Thyroid gland (tissue), 4 donors: ENCODE measurements around the gene PLEKHA7. TPM values are rescaled to one million over a fixed set of nuclear protein-coding genes. Genes with fewer than 3 reads are reported as not detected.

Source experiments
- DNase-seq, 2 donors: peaks; one replicate each; pipeline ENCODE4 v3.0.0-alpha.2; 2019
- H3K27ac ChIP-seq, 3 donors: fragments of 200-600 bp; sonication (generic); 1 replicate in 2 of 3; 2 replicates in 1 of 3; pipeline ENCODE4 v1.5.1; 2016 to 2019; ENCODE audit warnings: mild to moderate bottlenecking in 1 of 3, moderate library complexity in 1 of 3
- H3K27me3 ChIP-seq: fragments of 200-600 bp; sonication (generic); one replicate; pipeline ENCODE4 v1.5.1; 2019
- H3K36me3 ChIP-seq, 2 donors: fragments of 200-600 bp; sonication (generic); one replicate each; pipeline ENCODE4 v1.5.1; 2016 to 2019
- H3K4me1 ChIP-seq, 2 donors: fragments of 200-600 bp; sonication (generic); one replicate each; pipeline ENCODE4 v1.5.1; 2017 to 2019
- H3K4me3 ChIP-seq, 3 donors: fragments of 200-600 bp; sonication (generic); replicated peaks in 1 of 3; 1 replicate in 2 of 3; 2 replicates in 1 of 3; pipeline ENCODE4 v1.5.1; 2016; ENCODE audit warnings: mild to moderate bottlenecking in 1 of 3
- H3K9me3 ChIP-seq: fragments of 200-600 bp; sonication (generic); one replicate; pipeline ENCODE4 v1.5.1; 2017
- POLR2A ChIP-seq, 2 donors: fragments of 450-650 bp; IDR thresholded peaks; one replicate each; pipeline ENCODE4 v1.6.1; 2017; ENCODE audit warnings: antibody characterized with exemption in 2 of 2, mild to moderate bottlenecking in 2 of 2, moderate library complexity in 1 of 2
- WGBS, 2 donors: methylation state at CpG; one replicate each; pipeline ENCODE4 v1.1.5; 2017; 5-methylcytosine and 5-hydroxymethylcytosine counted together
- intact Hi-C: fragments of 100-400 bp; cut with DNase I; formaldehyde crosslinking; loops from one replicate; pipeline ENCODE4 v1.15.1; 2023
- total RNA-seq, 4 donors: library from RNA; depleted of rRNA; stranded (reverse); fragments of >200 nt; gene quantifications; one replicate each; pipeline ENCODE4 v1.2.3, GENCODE V29; 2016
- TF ChIP-seq, protein P1 (sequence below), 6 experiments: fragments of 200-600 bp in 3 of 6; fragments of 450-650 bp in 3 of 6; sonication (generic) in 3 of 6; IDR thresholded peaks; one replicate each; pipeline ENCODE4 v1.5.1; 2016 to 2019; ENCODE audit warnings: antibody characterized with exemption in 6 of 6, mild to moderate bottlenecking in 2 of 6, inconsistent platforms in 1 of 6, moderate library complexity in 1 of 6

Gene PLEKHA7
- total RNA-seq, 4 donors from 2014 or later: 22.5 to 29.0 (median 23.4) TPM

- intact Hi-C loops: no loop called here
- Histone ChIP-seq H3K4me3 (no peak overlapping the region), H3K27me3 (no peaks in the 10 kb centered on the region), H3K4me1 (peaks cover 43 to 53% of the 10 kb centered on the region in 2 donors), H3K36me3 (no peaks in the 10 kb centered on the region), H3K27ac (peak overlapping the region; percentile 75 to 87 (median 84)), H3K9me3 (no peaks in the 10 kb centered on the region)
- TF ChIP-seq POLR2A (IDR thresholded peaks at IDR 0.05): no peak
- TF ChIP-seq, protein P1, sequence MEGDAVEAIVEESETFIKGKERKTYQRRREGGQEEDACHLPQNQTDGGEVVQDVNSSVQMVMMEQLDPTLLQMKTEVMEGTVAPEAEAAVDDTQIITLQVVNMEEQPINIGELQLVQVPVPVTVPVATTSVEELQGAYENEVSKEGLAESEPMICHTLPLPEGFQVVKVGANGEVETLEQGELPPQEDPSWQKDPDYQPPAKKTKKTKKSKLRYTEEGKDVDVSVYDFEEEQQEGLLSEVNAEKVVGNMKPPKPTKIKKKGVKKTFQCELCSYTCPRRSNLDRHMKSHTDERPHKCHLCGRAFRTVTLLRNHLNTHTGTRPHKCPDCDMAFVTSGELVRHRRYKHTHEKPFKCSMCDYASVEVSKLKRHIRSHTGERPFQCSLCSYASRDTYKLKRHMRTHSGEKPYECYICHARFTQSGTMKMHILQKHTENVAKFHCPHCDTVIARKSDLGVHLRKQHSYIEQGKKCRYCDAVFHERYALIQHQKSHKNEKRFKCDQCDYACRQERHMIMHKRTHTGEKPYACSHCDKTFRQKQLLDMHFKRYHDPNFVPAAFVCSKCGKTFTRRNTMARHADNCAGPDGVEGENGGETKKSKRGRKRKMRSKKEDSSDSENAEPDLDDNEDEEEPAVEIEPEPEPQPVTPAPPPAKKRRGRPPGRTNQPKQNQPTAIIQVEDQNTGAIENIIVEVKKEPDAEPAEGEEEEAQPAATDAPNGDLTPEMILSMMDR (IDR thresholded peaks at IDR 0.05): no peak
- WGBS, 2 donors: 37 to 51% methylated on average over 2 of the region's 2 CpGs
- DNase-seq: peak; percentile 29 to 37
These were observed 173.3 kb downstream of the PLEKHA7 start for GRCh38 chr11:16840951-16841350.

GRCh38 chr11:16839821-16840220 lies 174.4 kb downstream of the PLEKHA7 start:
- intact Hi-C loops: no loop called here
- H3K4me3 ChIP-seq: no peak overlapping the region
- 85 to 88% methylated on average over 3 of the region's 3 CpGs for WGBS, 2 donors

GRCh38 chr11:16834384-16834783 lies 179.8 kb downstream of the PLEKHA7 start:
- no peaks in the 10 kb centered on the region for H3K9me3 ChIP-seq
- H3K27ac ChIP-seq: no peak overlapping the region
- no peak overlapping the region for H3K4me3 ChIP-seq
- H3K4me1 ChIP-seq: peaks cover 20 to 41% of the 10 kb centered on the region in 2 donors
- DNase-seq: no peak
- intact Hi-C loops: no loop called here
- H3K27me3 ChIP-seq: no peaks in the 10 kb centered on the region
- no peaks in the 10 kb centered on the region for H3K36me3 ChIP-seq
- WGBS, 2 donors: 95 to 97% methylated on average over 1 of the region's 1 CpG
- TF ChIP-seq POLR2A (IDR thresholded peaks at IDR 0.05): no peak
- TF ChIP-seq, protein P1 (IDR thresholded peaks at IDR 0.05): no peak

More at GRCh38 chr11:16839821-16840220, 174.4 kb downstream of the PLEKHA7 start:
- H3K9me3 ChIP-seq: no peaks in the 10 kb centered on the region
- peak overlapping the region in 1 of 3 donors; percentile 75 for H3K27ac ChIP-seq
- no peaks in the 10 kb centered on the region for H3K27me3 ChIP-seq
- no peaks in the 10 kb centered on the region for H3K36me3 ChIP-seq
- no peak for DNase-seq
- TF ChIP-seq POLR2A (IDR thresholded peaks at IDR 0.05): no peak
- TF ChIP-seq, protein P1 (IDR thresholded peaks at IDR 0.05): no peak
- H3K4me1 ChIP-seq: peaks cover 43 to 51% of the 10 kb centered on the region in 2 donors

DNA sequence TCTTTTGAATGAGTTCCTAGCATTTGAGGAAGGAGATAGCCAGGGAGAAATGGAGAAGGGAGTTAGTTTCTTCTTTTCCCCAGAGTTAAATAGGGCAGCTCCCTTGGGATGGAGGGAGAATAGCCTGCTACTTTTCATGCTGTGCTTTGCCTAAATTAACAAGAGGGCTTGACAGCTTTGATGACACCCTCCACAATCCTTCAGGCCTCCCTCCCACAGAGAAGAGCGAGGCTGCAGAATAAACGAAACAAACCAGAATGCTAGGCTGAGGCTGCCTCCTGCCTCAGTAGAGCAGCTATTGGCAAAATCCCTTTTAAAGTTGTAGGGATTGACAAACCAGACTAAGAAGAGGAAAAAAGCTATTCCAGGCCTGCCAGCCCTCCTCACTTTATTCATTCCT lies 181.2 kb downstream of the PLEKHA7 start:
- Histone ChIP-seq H3K27ac (peak overlapping the region in 2 of 3 donors; percentile 31 to 77), H3K36me3 (no peaks in the 10 kb centered on the region), H3K27me3 (no peaks in the 10 kb centered on the region), H3K4me1 (peaks cover 20 to 41% of the 10 kb centered on the region in 2 donors), H3K9me3 (no peaks in the 10 kb centered on the region), H3K4me3 (no peak overlapping the region)
- no peak for TF ChIP-seq POLR2A (IDR thresholded peaks at IDR 0.05)
- TF ChIP-seq, protein P1 (IDR thresholded peaks at IDR 0.05): no peak
- intact Hi-C loops: no loop called here
- no peak for DNase-seq
- WGBS, 2 donors: 56 to 66% methylated on average over 2 of the region's 2 CpGs

- H3K36me3 ChIP-seq: no peaks in the 10 kb centered on the region
- no peak for TF ChIP-seq POLR2A (IDR thresholded peaks at IDR 0.05)
- TF ChIP-seq, protein P1 (IDR thresholded peaks at IDR 0.05): no peak
- no peaks in the 10 kb centered on the region for H3K9me3 ChIP-seq
- intact Hi-C loops: no loop called here
- H3K4me1 ChIP-seq: peaks cover 22 to 47% of the 10 kb centered on the region in 2 donors
- DNase-seq: no peak
- 93 to 100% methylated on average over 1 of the region's 1 CpG for WGBS, 2 donors
- H3K27ac ChIP-seq: peak overlapping the region in 2 of 3 donors; percentile 73 to 77
- H3K27me3 ChIP-seq: no peaks in the 10 kb centered on the region
- no peak overlapping the region for H3K4me3 ChIP-seq
These were observed 182.0 kb downstream of the PLEKHA7 start for GRCh38 chr11:16832193-16832539.
